ENCODE data around the gene TRIOBP. TPM values are rescaled to one million over a fixed set of nuclear protein-coding genes. Genes with fewer than 3 reads are reported as not detected.

Gene TRIOBP
- total and polyA plus RNA-seq, 2 of the 13 experiments (the other 11 are each of a cell fraction or from before 2014, with no cell fraction given): 6.1 to 15.4 TPM

DNA sequence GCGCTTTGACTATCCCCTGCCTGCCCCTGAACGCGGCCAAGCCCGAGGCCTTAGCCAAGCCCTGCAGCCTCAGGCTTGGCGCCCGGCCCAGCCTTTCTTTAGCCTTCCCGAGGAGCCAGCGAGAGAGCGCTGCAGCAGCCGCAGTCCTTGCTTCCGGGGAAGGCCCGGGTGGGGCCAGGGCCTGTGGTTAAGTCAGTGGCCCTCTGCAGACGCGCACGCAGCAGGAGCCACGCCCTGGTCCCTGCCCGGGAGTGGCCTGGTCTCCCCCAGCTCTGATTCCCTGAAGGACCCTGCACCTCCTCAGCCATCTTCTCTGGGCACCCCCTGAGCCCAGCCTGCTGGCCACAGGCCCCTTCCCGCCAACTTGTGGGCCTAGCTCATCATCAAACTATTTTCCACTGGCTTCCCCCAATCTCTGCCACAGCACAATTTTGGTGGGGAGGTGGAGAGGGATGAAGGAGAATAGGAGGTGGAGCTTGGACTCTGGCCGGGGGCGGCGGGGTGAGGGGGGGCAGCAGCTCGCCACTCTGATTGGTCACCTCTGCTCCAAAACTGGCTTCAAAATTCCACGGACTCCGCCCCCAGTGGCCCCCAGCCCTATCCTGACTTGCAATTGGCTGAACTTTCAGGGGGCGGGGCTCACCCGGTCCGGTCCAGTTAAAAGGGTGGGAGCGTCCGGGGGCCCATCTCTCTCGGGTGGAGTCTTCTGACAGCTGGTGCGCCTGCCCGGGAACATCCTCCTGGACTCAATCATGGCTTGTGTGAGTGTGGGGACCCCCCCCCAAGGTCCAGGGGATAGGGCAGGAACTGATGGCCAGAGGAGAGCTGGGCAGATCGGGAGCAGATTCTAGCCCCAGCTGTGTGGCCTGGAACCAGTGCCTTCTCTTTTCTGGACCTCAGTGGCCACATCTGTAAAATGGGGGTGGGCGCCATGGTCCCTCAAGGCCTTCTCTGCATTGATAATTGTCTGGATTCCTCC, 21.6 kb upstream of the TRIOBP start, which contains the start of gene LGALS1 (continued):
- TF ChIP-seq, protein P1, sequence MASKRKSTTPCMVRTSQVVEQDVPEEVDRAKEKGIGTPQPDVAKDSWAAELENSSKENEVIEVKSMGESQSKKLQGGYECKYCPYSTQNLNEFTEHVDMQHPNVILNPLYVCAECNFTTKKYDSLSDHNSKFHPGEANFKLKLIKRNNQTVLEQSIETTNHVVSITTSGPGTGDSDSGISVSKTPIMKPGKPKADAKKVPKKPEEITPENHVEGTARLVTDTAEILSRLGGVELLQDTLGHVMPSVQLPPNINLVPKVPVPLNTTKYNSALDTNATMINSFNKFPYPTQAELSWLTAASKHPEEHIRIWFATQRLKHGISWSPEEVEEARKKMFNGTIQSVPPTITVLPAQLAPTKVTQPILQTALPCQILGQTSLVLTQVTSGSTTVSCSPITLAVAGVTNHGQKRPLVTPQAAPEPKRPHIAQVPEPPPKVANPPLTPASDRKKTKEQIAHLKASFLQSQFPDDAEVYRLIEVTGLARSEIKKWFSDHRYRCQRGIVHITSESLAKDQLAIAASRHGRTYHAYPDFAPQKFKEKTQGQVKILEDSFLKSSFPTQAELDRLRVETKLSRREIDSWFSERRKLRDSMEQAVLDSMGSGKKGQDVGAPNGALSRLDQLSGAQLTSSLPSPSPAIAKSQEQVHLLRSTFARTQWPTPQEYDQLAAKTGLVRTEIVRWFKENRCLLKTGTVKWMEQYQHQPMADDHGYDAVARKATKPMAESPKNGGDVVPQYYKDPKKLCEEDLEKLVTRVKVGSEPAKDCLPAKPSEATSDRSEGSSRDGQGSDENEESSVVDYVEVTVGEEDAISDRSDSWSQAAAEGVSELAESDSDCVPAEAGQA (IDR thresholded peaks at IDR 0.05; ENCODE audit: low read depth): 0 out of 2 replicates have a peak, but pooled peaks have one; percentile 3
- TF ChIP-seq, protein P1 (CRISPR knock-in tag; IDR thresholded peaks at IDR 0.05; ENCODE audit: borderline replicate concordance): no peak
- TF ChIP-seq NFATC3 (CRISPR knock-in tag; IDR thresholded peaks at IDR 0.05): 0 out of 2 replicates have a peak, but pooled peaks have one; percentile 67
- TF ChIP-seq, protein P2, sequence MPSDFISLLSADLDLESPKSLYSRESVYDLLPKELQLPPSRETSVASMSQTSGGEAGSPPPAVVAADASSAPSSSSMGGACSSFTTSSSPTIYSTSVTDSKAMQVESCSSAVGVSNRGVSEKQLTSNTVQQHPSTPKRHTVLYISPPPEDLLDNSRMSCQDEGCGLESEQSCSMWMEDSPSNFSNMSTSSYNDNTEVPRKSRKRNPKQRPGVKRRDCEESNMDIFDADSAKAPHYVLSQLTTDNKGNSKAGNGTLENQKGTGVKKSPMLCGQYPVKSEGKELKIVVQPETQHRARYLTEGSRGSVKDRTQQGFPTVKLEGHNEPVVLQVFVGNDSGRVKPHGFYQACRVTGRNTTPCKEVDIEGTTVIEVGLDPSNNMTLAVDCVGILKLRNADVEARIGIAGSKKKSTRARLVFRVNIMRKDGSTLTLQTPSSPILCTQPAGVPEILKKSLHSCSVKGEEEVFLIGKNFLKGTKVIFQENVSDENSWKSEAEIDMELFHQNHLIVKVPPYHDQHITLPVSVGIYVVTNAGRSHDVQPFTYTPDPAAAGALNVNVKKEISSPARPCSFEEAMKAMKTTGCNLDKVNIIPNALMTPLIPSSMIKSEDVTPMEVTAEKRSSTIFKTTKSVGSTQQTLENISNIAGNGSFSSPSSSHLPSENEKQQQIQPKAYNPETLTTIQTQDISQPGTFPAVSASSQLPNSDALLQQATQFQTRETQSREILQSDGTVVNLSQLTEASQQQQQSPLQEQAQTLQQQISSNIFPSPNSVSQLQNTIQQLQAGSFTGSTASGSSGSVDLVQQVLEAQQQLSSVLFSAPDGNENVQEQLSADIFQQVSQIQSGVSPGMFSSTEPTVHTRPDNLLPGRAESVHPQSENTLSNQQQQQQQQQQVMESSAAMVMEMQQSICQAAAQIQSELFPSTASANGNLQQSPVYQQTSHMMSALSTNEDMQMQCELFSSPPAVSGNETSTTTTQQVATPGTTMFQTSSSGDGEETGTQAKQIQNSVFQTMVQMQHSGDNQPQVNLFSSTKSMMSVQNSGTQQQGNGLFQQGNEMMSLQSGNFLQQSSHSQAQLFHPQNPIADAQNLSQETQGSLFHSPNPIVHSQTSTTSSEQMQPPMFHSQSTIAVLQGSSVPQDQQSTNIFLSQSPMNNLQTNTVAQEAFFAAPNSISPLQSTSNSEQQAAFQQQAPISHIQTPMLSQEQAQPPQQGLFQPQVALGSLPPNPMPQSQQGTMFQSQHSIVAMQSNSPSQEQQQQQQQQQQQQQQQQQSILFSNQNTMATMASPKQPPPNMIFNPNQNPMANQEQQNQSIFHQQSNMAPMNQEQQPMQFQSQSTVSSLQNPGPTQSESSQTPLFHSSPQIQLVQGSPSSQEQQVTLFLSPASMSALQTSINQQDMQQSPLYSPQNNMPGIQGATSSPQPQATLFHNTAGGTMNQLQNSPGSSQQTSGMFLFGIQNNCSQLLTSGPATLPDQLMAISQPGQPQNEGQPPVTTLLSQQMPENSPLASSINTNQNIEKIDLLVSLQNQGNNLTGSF (CRISPR knock-in tag; IDR thresholded peaks at IDR 0.05): no peak
- no peak for TF ChIP-seq SNAI1 (CRISPR knock-in tag; IDR thresholded peaks at IDR 0.05; ENCODE audit: borderline replicate concordance)
- peak; percentile 66 for TF ChIP-seq TBX2 (CRISPR knock-in tag; IDR thresholded peaks at IDR 0.05; ENCODE audit: borderline replicate concordance)
- TF ChIP-seq, protein P3, sequence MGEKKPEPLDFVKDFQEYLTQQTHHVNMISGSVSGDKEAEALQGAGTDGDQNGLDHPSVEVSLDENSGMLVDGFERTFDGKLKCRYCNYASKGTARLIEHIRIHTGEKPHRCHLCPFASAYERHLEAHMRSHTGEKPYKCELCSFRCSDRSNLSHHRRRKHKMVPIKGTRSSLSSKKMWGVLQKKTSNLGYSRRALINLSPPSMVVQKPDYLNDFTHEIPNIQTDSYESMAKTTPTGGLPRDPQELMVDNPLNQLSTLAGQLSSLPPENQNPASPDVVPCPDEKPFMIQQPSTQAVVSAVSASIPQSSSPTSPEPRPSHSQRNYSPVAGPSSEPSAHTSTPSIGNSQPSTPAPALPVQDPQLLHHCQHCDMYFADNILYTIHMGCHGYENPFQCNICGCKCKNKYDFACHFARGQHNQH (CRISPR knock-in tag; IDR thresholded peaks at IDR 0.05): 0 out of 2 replicates have a peak, but pooled peaks have one; percentile 13
- TF ChIP-seq RXRA (CRISPR knock-in tag; IDR thresholded peaks at IDR 0.05): peak; percentile 35; the same call in 1 of the 2 replicates
- TF ChIP-seq, protein P4, sequence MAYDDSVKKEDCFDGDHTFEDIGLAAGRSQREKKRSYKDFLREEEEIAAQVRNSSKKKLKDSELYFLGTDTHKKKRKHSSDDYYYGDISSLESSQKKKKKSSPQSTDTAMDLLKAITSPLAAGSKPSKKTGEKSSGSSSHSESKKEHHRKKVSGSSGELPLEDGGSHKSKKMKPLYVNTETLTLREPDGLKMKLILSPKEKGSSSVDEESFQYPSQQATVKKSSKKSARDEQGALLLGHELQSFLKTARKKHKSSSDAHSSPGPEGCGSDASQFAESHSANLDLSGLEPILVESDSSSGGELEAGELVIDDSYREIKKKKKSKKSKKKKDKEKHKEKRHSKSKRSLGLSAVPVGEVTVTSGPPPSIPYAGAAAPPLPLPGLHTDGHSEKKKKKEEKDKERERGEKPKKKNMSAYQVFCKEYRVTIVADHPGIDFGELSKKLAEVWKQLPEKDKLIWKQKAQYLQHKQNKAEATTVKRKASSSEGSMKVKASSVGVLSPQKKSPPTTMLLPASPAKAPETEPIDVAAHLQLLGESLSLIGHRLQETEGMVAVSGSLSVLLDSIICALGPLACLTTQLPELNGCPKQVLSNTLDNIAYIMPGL (CRISPR knock-in tag; IDR thresholded peaks at IDR 0.05; ENCODE audit: borderline replicate concordance in 1 of 2, low read depth in 1 of 2): peak in 1 of 2 experiments; percentile 49; a peak in 2 of 4 replicates
